GM23338 (cell line): Measurements from ENCODE around the gene TMEM161B. TPM values are rescaled to one million over a fixed set of nuclear protein-coding genes. Genes with fewer than 3 reads are reported as not detected.

Experiments
- ATAC-seq: fragments of 200-7000 bp; cut with Tn5 transposase; 3 replicates; pipeline ENCODE4 v1.9.1; 2020
- DNase-seq: peaks from one replicate; pipeline ENCODE4 v3.0.0-alpha.2; 2015; ENCODE audit warnings: low spot score
- H2AFZ ChIP-seq: fragments of 200-600 bp; sonication (generic); 2 replicates; pipeline ENCODE4 v1.8.0; 2016; ENCODE audit warnings: antibody characterized with exemption, mild to moderate bottlenecking, moderate library complexity
- H3F3A ChIP-seq: fragments of 200-600 bp; sonication (generic); replicated peaks from 2 replicates; pipeline ENCODE4 v1.8.0; 2017; ENCODE audit warnings: antibody characterized with exemption, mixed run types, low read depth
- H3K27ac ChIP-seq: fragments of 200-600 bp; sonication (generic); 2 replicates; pipeline ENCODE4 v1.6.1; 2016; ENCODE audit warnings: low read depth
- H3K27me3 ChIP-seq: fragments of 200-600 bp; sonication (generic); 2 replicates; pipeline ENCODE4 v1.8.0; 2016; ENCODE audit warnings: mild to moderate bottlenecking, mixed run types, moderate library complexity; ENCODE audit not compliant: insufficient read depth
- H3K36me3 ChIP-seq: fragments of 200-600 bp; sonication (generic); 2 replicates; pipeline ENCODE4 v1.8.0; 2016; ENCODE audit warnings: mild to moderate bottlenecking; ENCODE audit not compliant: insufficient read depth
- H3K4me1 ChIP-seq: fragments of 200-600 bp; sonication (generic); 2 replicates; pipeline ENCODE4 v1.8.0; 2016; ENCODE audit warnings: mild to moderate bottlenecking, moderate library complexity; ENCODE audit not compliant: insufficient read depth
- H3K4me2 ChIP-seq: fragments of 200-600 bp; sonication (generic); 2 replicates; pipeline ENCODE4 v1.7.1; 2017; ENCODE audit warnings: mixed run types
- H3K4me3 ChIP-seq: fragments of 200-600 bp; sonication (generic); 2 replicates; pipeline ENCODE4 v1.6.1; 2016; ENCODE audit warnings: mixed run types
- H3K79me2 ChIP-seq: fragments of 200-600 bp; sonication (generic); replicated peaks from 2 replicates; pipeline ENCODE4 v1.8.0; 2017; ENCODE audit warnings: mild to moderate bottlenecking; ENCODE audit not compliant: insufficient read depth
- H3K9me2 ChIP-seq: fragments of 200-600 bp; sonication (generic); 2 replicates; pipeline ENCODE4 v1.8.0; 2017; ENCODE audit not compliant: insufficient read depth
- H4K20me1 ChIP-seq: fragments of 200-600 bp; sonication (generic); replicated peaks from 2 replicates; pipeline ENCODE4 v1.8.0; 2017; ENCODE audit warnings: mild to moderate bottlenecking; ENCODE audit not compliant: insufficient read depth
- H3K27ac Mint-ChIP-seq: 2 replicates; pipeline ENCODE4 v1.8.0; 2020; ENCODE audit warnings: inconsistent platforms, mild to moderate bottlenecking, moderate library complexity, mixed read lengths
- H3K27me3 Mint-ChIP-seq: 3 replicates; pipeline ENCODE4 v1.8.0; 2022; ENCODE audit warnings: low read depth, mild to moderate bottlenecking, moderate library complexity, mixed read lengths, inconsistent platforms; ENCODE audit not compliant: insufficient read depth, poor library complexity
- H3K36me3 Mint-ChIP-seq: 3 replicates; pipeline ENCODE4 v1.8.0; 2021; ENCODE audit warnings: low read depth, mild to moderate bottlenecking, inconsistent platforms, moderate library complexity, mixed read lengths
- H3K4me1 Mint-ChIP-seq: 3 replicates; pipeline ENCODE4 v1.8.0; 2020; ENCODE audit warnings: mild to moderate bottlenecking, inconsistent platforms, mixed read lengths
- H3K4me3 Mint-ChIP-seq: 3 replicates; pipeline ENCODE4 v1.8.0; 2021; ENCODE audit warnings: moderate library complexity, mild to moderate bottlenecking, inconsistent platforms, mixed read lengths
- H3K9me3 Mint-ChIP-seq: 3 replicates; pipeline ENCODE4 v1.8.0; 2020; ENCODE audit warnings: moderate library complexity, mild to moderate bottlenecking, inconsistent platforms, mixed read lengths
- CREB1 ChIP-seq: fragments of 250-450 bp; sonication (Bioruptor Pico); IDR thresholded peaks from 2 replicates; pipeline ENCODE4 v1.5.0; 2020; ENCODE audit warnings: low read depth, mild to moderate bottlenecking, moderate library complexity
- CTCF ChIP-seq, 2 experiments: fragments of 200-600 bp in 1 of 2; sonication (generic) in 1 of 2; conservative IDR thresholded peaks; 2 replicates each; pipeline versions ENCODE4 v1.5.1 to v1.6.1; 2016 to 2017; ENCODE audit warnings: antibody characterized with exemption in 2 of 2, low read depth in 2 of 2, mild to moderate bottlenecking in 2 of 2, moderate library complexity in 1 of 2
- ETS1 ChIP-seq: IDR thresholded peaks from 2 replicates; pipeline ENCODE4 v1.6.1; 2016; ENCODE audit warnings: antibody characterized with exemption
- EZH2 ChIP-seq: fragments of 200-600 bp; sonication (generic); IDR thresholded peaks from one replicate; pipeline ENCODE4 v1.8.0; 2017; ENCODE audit warnings: antibody characterized with exemption, mild to moderate bottlenecking, low read depth; ENCODE audit not compliant: unreplicated experiment
- EZH2phosphoT487 ChIP-seq: fragments of 200-600 bp; sonication (generic); IDR thresholded peaks from one replicate; pipeline ENCODE4 v1.8.1; 2018; ENCODE audit warnings: antibody characterized with exemption; ENCODE audit not compliant: unreplicated experiment
- POLR2AphosphoS5 ChIP-seq: IDR thresholded peaks from 2 replicates; pipeline ENCODE4 v1.6.1; 2016; ENCODE audit warnings: antibody characterized with exemption, low read depth
- REST ChIP-seq: IDR thresholded peaks from one replicate; pipeline ENCODE4 v1.6.1; 2018; ENCODE audit warnings: antibody characterized with exemption; ENCODE audit not compliant: unreplicated experiment
- STAT1 ChIP-seq: IDR thresholded peaks from one replicate; pipeline ENCODE4 v1.6.1; 2016; ENCODE audit warnings: antibody characterized with exemption; ENCODE audit not compliant: unreplicated experiment
- ZNF114 ChIP-seq: fragments of 250-450 bp; sonication (Bioruptor Pico); IDR thresholded peaks from 2 replicates; pipeline ENCODE4 v1.5.0; 2020; ENCODE audit warnings: mild to moderate bottlenecking, moderate library complexity
- ZNF331 ChIP-seq: fragments of 250-450 bp; sonication (Bioruptor Pico); IDR thresholded peaks from 2 replicates; pipeline ENCODE4 v1.5.0; 2020; ENCODE audit warnings: low read depth, mild to moderate bottlenecking, moderate library complexity
- polyA plus RNA-seq: library from polyadenylated mRNA; unstranded; fragments of >200 nt; fragmentation: Nextera tagmentation; extraction: Ambion mirVana; gene quantifications from 2 replicates; pipeline ENCODE4 v1.2.1, GENCODE V29; 2016
- total RNA-seq: library from RNA; depleted of rRNA; stranded (reverse); fragments of >200 nt; shearing (Covaris generic); gene quantifications from 2 replicates; pipeline ENCODE4 v1.2.3, GENCODE V29; 2014

Gene TMEM161B
- total and polyA plus RNA-seq, 2 experiments from 2014 or later, result 11.9 to 25.5 TPM

- TF ChIP-seq ZNF114 (CRISPR knock-in tag) (no peak), ETS1 (no peak), EZH2 (no peak), REST (no peak)
Measured at GRCh38 chr5:88276378-88276777, 7.7 kb upstream of the TMEM161B start (continued).

GRCh38 chr5:88275581-88275980 is 6.9 kb upstream of the TMEM161B start:
- no peak overlapping the region for H3K4me2 ChIP-seq
- H3K27ac ChIP-seq, result no peak overlapping the region
- H3F3A ChIP-seq, result no peaks in the 10 kb centered on the region
- peaks cover 2% of the 10 kb centered on the region for H3K27me3 Mint-ChIP-seq
- peaks cover 11% of the 10 kb centered on the region; the same call in 1 of the 2 replicates for H3K36me3 ChIP-seq
- H3K36me3 Mint-ChIP-seq, result peaks cover 42% of the 10 kb centered on the region; the same call in 2 of the 3 replicates
- no peaks in the 10 kb centered on the region for H3K9me2 ChIP-seq
- ATAC-seq (no peak), DNase-seq (no peak)
- H2AFZ ChIP-seq, result no peak overlapping the region
- no peak overlapping the region for H3K4me3 Mint-ChIP-seq
- H3K4me3 ChIP-seq, result no peak overlapping the region
- H3K27ac Mint-ChIP-seq, result no peak overlapping the region
- H3K27me3 ChIP-seq, result no peaks in the 10 kb centered on the region
- H3K79me2 ChIP-seq, result peaks cover 24% of the 10 kb centered on the region
- H3K4me1 Mint-ChIP-seq, result peaks cover 5% of the 10 kb centered on the region
- peaks cover 3% of the 10 kb centered on the region; the same call in 1 of the 2 replicates for H4K20me1 ChIP-seq
- H3K4me1 ChIP-seq, result 0 out of 2 replicates have a peak, but pooled peaks cover 4% of the 10 kb centered on the region
- H3K9me3 Mint-ChIP-seq, result no peaks in the 10 kb centered on the region
- no peak for TF ChIP-seq CTCF (conservative IDR thresholded peaks at IDR 0.05; ENCODE audit: low read depth in 2 of 2)
- TF ChIP-seq REST, result no peak
- TF ChIP-seq STAT1, result no peak
- TF ChIP-seq POLR2AphosphoS5, result no peak
- no peak for TF ChIP-seq EZH2phosphoT487
- no peak for TF ChIP-seq ETS1
- no peak for TF ChIP-seq CREB1
- no peak for TF ChIP-seq ZNF331 (CRISPR knock-in tag)
